HFFc6 (cell line): Measurements from ENCODE around the gene SYTL1. TPM values are rescaled to one million over a fixed set of nuclear protein-coding genes. Genes with fewer than 3 reads are reported as not detected.

Source experiments
- DNase-seq: peaks from one replicate; pipeline ENCODE4 v3.0.0-alpha.2; 2018
- H3K27ac Mint-ChIP-seq: 2 replicates; pipeline ENCODE4 v1.8.0; 2020; ENCODE audit warnings: mild to moderate bottlenecking, mixed read lengths
- H3K27me3 Mint-ChIP-seq: 2 replicates; pipeline ENCODE4 v1.8.0; 2021; ENCODE audit warnings: mild to moderate bottlenecking, moderate library complexity, mixed read lengths; ENCODE audit not compliant: insufficient read depth
- H3K36me3 Mint-ChIP-seq: 2 replicates; pipeline ENCODE4 v1.8.0; 2021; ENCODE audit warnings: low read depth, mixed read lengths
- H3K4me1 Mint-ChIP-seq: 2 replicates; pipeline ENCODE4 v1.8.0; 2020; ENCODE audit warnings: low read depth, mixed read lengths
- H3K4me3 Mint-ChIP-seq: 2 replicates; pipeline ENCODE4 v1.8.0; 2020; ENCODE audit warnings: mild to moderate bottlenecking, moderate library complexity, mixed read lengths
- H3K9me3 Mint-ChIP-seq: 2 replicates; pipeline ENCODE4 v1.8.0; 2020; ENCODE audit warnings: mild to moderate bottlenecking, mixed read lengths
- long read RNA-seq: library from polyadenylated mRNA; unstranded; transcript quantifications from one replicate; pipeline ENCODE4 v2.0.0, GENCODE V29; 2019
- total RNA-seq, 6 experiments: library from RNA; stranded (reverse); fragmentation: NEBNext Ultra II Directional; extraction: Animal tissue kit (Norgen Biotek cat#: 25700); gene quantifications; 2 replicates in 1 of 6; 3 replicates in 5 of 6; pipeline ENCODE4 v1.2.3, GENCODE V29; 2021
- TF ChIP-seq, protein P1 (sequence below): fragments of 200-600 bp; sonication (generic); IDR thresholded peaks from 2 replicates; pipeline ENCODE4 v1.5.0; 2021; ENCODE audit warnings: antibody characterized with exemption, mild to moderate bottlenecking

The SYTL1 gene, protein sequence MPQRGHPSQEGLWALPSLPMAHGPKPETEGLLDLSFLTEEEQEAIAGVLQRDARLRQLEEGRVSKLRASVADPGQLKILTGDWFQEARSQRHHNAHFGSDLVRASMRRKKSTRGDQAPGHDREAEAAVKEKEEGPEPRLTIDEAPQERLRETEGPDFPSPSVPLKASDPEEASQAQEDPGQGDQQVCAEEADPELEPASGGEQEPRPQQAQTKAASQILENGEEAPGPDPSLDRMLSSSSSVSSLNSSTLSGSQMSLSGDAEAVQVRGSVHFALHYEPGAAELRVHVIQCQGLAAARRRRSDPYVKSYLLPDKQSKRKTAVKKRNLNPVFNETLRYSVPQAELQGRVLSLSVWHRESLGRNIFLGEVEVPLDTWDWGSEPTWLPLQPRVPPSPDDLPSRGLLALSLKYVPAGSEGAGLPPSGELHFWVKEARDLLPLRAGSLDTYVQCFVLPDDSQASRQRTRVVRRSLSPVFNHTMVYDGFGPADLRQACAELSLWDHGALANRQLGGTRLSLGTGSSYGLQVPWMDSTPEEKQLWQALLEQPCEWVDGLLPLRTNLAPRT
- total RNA-seq, result under 1 TPM in 2 of 6 experiments, not detected in 4; 0.08 to 0.45 TPM
- long read RNA-seq, result 0 reads

DNA sequence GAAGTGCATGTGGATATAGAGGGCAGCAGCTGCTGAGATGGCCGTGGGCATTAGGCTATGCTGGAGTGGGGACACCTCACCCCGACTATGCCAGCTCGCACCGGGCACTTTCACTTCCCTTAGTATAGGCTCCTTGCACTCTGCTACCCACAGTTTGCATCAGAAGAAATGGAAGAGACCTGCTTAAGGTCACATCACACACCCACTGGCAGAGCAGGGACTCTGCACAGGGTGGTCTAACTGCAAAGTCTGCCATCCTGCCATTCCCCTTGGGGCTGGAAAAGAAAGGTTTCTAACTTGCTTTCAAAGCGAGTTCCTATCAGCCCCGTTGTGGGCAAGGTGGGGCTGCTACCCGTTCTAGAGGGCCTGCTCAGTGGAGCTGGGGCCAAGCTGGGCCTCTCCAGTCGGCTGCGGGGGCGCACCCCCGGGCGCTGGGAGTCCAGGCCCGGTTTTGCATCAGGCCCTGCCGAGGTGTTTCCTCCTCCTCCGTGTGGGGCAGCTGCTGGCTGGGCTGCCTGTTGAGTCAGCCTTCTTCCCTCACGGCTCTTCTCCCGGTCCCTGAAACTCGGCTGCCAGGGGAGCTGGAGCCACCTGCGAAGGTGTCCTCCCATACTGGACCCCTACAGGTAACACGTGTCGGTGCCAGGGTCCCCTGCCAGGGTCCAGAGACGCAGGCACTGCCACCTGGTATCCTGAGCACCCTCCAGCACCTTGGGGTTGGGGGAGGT, at the start of gene SYTL1:
Gene SYTL1, plus strand, starts transcription at position 498 of the 728 bp plus-strand sequence. CDS start 3,313 bp downstream, outside the sequence.
- peaks cover 2% of the 10 kb centered on the region; the same call in 1 of the 2 replicates for H3K36me3 Mint-ChIP-seq
- H3K9me3 Mint-ChIP-seq, result no peaks in the 10 kb centered on the region
- TF ChIP-seq, protein P1, sequence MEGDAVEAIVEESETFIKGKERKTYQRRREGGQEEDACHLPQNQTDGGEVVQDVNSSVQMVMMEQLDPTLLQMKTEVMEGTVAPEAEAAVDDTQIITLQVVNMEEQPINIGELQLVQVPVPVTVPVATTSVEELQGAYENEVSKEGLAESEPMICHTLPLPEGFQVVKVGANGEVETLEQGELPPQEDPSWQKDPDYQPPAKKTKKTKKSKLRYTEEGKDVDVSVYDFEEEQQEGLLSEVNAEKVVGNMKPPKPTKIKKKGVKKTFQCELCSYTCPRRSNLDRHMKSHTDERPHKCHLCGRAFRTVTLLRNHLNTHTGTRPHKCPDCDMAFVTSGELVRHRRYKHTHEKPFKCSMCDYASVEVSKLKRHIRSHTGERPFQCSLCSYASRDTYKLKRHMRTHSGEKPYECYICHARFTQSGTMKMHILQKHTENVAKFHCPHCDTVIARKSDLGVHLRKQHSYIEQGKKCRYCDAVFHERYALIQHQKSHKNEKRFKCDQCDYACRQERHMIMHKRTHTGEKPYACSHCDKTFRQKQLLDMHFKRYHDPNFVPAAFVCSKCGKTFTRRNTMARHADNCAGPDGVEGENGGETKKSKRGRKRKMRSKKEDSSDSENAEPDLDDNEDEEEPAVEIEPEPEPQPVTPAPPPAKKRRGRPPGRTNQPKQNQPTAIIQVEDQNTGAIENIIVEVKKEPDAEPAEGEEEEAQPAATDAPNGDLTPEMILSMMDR, result no peak
- H3K4me3 Mint-ChIP-seq, result no peak within 1 kb of the TSS
- peaks cover 5% of the 10 kb centered on the region for H3K27me3 Mint-ChIP-seq
- H3K4me1 Mint-ChIP-seq, result peaks cover 28% of the 10 kb centered on the region
- peak; percentile 57 for DNase-seq
- 0 out of 2 replicates have a peak within 1 kb of the TSS, but pooled peaks have one; percentile 29 for H3K27ac Mint-ChIP-seq

DNA sequence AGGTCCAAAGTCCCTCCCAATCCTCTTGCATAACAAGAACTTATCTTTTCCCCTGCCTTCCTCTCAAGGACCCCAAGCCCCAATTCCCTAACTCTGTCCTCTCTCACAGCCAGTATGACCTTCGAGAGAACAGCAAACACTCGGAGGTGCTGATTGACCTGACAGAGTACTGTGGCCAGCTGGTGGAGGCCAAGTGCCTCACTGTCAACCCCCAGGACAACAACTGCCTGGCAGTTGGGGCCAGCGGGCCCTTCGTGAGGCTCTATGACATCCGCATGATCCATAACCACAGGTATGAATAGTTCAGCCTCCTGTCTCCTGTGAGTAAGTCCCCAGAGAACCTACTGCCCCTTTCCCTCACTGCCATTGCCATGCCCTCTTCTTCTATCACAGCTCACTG, 49.7 kb upstream of the SYTL1 start:
- peak; percentile 61 for DNase-seq
- H3K27me3 Mint-ChIP-seq, result no peaks in the 10 kb centered on the region; the same call in 1 of the 2 replicates
- H3K4me3 Mint-ChIP-seq, result no peak overlapping the region
- peak overlapping the region; percentile 65 for H3K27ac Mint-ChIP-seq
- H3K36me3 Mint-ChIP-seq, result peaks cover 15% of the 10 kb centered on the region; the same call in 1 of the 2 replicates
- TF ChIP-seq, protein P1, result no peak
- no peaks in the 10 kb centered on the region for H3K9me3 Mint-ChIP-seq
- peaks cover 19% of the 10 kb centered on the region for H3K4me1 Mint-ChIP-seq

DNA sequence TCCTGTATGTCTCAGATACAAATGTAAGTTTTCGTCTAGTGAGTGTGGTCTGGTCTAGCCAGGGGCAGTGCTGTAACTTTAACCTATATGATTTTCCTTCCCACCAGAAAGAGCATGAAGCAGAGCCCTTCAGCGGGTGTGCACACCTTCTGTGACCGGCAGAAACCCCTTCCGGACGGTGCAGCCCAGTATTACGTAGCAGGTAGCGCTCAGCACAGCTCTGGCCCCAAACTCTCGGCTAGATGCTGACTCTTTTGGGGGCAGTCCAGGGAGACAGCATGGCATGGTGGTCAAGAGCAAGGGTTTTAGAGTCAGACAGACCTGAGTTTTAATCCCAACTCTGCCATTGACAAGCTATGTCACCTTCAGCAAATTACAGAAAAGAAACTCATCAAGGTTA, 47.9 kb upstream of the SYTL1 start:
- Mint-ChIP-seq H3K4me1 (peaks cover 29% of the 10 kb centered on the region), H3K9me3 (no peaks in the 10 kb centered on the region), H3K4me3 (no peak overlapping the region), H3K36me3 (peaks cover 10% of the 10 kb centered on the region; the same call in 1 of the 2 replicates), H3K27ac (no peak overlapping the region), H3K27me3 (no peaks in the 10 kb centered on the region; the same call in 1 of the 2 replicates)
- no peak for DNase-seq
- TF ChIP-seq, protein P1, result no peak

DNA sequence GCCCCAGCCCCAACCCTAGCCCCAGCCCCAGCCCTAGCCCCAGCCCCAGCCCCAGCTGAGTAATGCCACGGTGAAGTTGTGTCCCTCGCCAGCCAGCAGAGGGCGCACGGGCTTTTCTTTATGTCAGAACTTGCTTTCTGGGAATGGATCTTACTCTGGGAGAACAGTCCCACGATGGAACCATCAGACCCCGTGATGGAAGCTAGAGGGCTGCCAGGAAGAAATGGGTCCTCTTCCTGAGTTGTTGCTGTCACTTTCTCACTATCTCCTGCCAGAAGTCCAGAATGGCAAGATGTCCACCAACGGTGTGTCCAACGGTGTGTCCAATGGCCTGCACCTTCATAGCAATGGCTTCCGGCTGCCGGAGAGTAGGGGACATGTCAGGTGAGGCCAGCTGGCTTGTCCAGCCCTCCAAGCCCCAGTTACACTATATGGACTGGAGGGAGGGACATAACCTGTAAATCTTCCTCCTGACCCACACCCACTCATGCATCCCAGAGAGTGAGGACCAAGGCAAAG, 45.0 kb upstream of the SYTL1 start:
- peaks cover 1% of the 10 kb centered on the region for H3K27me3 Mint-ChIP-seq
- DNase-seq, result peak; percentile 59
- no peak overlapping the region for H3K4me3 Mint-ChIP-seq
- no peak overlapping the region for H3K27ac Mint-ChIP-seq
- peaks cover 46% of the 10 kb centered on the region for H3K4me1 Mint-ChIP-seq
- no peaks in the 10 kb centered on the region for H3K9me3 Mint-ChIP-seq
- TF ChIP-seq, protein P1, result peak; percentile 79
- H3K36me3 Mint-ChIP-seq, result peaks cover 5% of the 10 kb centered on the region; the same call in 1 of the 2 replicates

DNA sequence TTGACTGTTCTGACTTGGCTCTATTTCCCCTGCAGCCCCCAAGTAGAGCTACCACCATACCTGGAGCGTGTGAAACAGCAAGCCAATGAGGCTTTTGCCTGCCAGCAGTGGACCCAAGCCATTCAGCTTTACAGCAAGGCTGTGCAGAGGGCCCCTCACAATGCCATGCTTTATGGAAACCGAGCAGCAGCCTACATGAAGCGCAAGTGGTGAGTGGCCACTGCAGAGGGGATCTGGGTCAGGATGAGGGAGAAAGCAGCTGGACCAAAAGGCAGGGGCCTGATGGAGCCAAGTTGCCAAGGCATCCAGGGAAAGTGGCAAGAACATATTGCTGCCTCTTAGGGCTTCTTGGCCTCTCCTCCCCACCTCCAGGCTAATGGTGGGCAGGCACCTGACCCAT, 43.9 kb upstream of the SYTL1 start:
- TF ChIP-seq, protein P1, result no peak
- Mint-ChIP-seq H3K27me3 (peaks cover 1% of the 10 kb centered on the region), H3K4me1 (peaks cover 44% of the 10 kb centered on the region), H3K9me3 (no peaks in the 10 kb centered on the region), H3K36me3 (no peaks in the 10 kb centered on the region), H3K4me3 (no peak overlapping the region), H3K27ac (peak overlapping the region; percentile 98)
- no peak for DNase-seq
